ENCODE results near the gene TMEM72. TPM values are rescaled to one million over a fixed set of nuclear protein-coding genes. Genes with fewer than 3 reads are reported as not detected.
A peak's percentile ranks its signal among the peaks of the same experiment; 100 is the strongest.

The TMEM72 gene
- total RNA-seq, 2 donors from 2014 or later: not detected

DNA sequence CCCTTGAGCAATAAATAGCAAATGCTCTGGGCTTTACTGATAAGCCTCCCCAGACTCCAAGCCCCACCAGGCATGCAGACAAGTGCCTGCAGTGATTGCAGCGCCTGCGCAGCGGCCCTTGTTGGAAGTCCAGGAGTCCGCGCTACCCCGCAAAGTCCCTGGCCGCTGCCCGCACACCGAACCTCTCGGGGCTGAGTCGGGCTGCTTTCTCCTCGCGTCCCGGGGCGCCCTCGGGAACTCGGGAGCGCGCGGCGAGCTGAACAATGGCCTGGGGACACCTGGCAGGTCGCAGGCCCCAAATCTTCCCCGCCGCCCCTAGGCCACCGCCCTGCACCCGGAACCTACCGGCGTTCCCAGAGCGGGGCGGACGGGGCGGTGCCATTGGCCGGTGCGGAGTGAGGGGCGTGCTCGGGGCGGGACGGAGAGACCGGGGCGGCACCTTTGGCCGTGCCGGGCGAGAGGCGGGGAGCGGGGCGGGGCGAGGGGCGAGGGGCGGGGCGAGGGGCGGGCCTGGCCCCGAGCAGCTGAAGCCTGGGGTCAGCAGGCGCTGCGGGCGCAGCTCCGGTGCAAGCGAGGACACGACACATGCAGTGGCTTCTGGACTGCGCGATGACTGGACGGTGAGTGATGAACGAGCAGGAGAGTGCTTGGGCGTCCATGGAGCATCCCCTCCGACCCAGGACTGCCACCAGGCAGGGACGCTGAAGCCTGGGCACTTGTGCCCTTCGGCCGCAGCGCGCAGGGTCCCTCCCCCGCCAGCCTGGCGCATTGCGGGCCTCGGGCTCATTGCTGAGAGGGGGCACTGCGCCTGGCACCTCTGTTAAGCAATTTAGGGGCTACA, 48.3 kb downstream of the TMEM72 start, which contains the start of gene RASSF4:
Gene RASSF4 (plus strand): TSS at position 556 of the 841 bp plus-strand sequence. CDS start 10,401 bp downstream, outside the sequence.
- Histone ChIP-seq H3K27me3 (replicated peaks; ENCODE audit: insufficient read depth) (no peaks in the 10 kb centered on the region), H3K4me1 (ENCODE audit: control insufficient read depth in 1 of 2, low read depth in 2 of 2) (peaks cover 23 to 63% of the 10 kb centered on the region in 2 donors), H3K4me3 (peak within 1 kb of the TSS; percentile 79), H3K36me3 (no peaks in the 10 kb centered on the region), H3K27ac (peak within 1 kb of the TSS; percentile 74 to 88), H3K9me3 (no peaks in the 10 kb centered on the region)
- DNase-seq (ENCODE audit: low spot score) (no peak), ATAC-seq (ENCODE audit: insufficient number of reproducible peaks, low FRiP score, low read depth) (peak; percentile 57)
- TF ChIP-seq CTCF (IDR thresholded peaks at IDR 0.05): peak; percentile 12

- H3K27ac ChIP-seq: peak overlapping the region; percentile 39 to 65
- peaks cover 28 to 69% of the 10 kb centered on the region in 2 donors for H3K4me1 ChIP-seq (ENCODE audit: control insufficient read depth in 1 of 2, low read depth in 2 of 2)
- peak overlapping the region; percentile 79 for H3K4me3 ChIP-seq
- H3K36me3 ChIP-seq: no peaks in the 10 kb centered on the region
- no peak for DNase-seq (ENCODE audit: low spot score)
- H3K9me3 ChIP-seq: no peaks in the 10 kb centered on the region
- ATAC-seq (ENCODE audit: insufficient number of reproducible peaks, low FRiP score, low read depth): no peak
- no peak for TF ChIP-seq CTCF (IDR thresholded peaks at IDR 0.05)
- H3K27me3 ChIP-seq (replicated peaks; ENCODE audit: insufficient read depth): no peaks in the 10 kb centered on the region
These were observed 48.9 kb downstream of the TMEM72 start for GRCh38 chr10:44960088-44960460.

DNA sequence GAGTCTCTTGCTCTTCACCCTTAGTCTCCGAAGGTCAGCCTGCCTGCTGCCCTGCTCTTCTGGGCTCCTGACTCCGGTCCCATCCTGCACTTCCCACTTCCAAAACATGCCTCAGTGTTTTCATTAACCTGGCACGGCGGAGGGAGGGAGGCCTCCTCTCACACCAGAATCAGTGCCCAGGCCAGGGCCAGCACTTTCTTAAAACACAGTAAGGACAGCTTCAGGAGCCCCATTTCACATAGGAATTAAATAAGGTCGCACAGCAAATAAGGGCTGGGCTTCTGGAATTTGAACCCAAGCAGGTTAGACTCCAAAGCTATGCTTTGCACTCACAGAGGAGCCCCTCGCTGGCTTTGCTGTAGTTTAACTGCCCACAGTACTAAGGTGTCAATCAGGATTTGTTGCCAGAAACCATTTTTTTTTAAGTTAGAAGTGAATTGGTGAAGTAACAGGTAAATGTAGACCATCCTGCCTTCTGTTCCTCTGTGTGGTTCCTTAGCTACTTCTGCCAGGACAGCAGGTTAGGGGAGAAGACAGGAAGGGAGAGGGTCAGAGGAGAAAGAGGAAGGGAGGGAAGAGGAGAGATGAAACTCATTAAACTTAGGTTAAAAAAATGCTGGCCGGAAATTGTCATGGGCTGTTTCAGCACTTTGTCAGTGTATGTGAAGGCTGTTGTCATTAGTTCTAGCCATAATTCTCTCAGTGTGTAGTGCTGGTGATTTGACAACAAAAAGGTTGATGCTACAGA, 49.5 kb downstream of the TMEM72 start:
- peaks cover 32 to 69% of the 10 kb centered on the region in 2 donors for H3K4me1 ChIP-seq (ENCODE audit: control insufficient read depth in 1 of 2, low read depth in 2 of 2)
- peak overlapping the region; percentile 10 to 65 for H3K27ac ChIP-seq
- TF ChIP-seq CTCF (IDR thresholded peaks at IDR 0.05): no peak
- DNase-seq (ENCODE audit: low spot score) (no peak), ATAC-seq (ENCODE audit: insufficient number of reproducible peaks, low FRiP score, low read depth) (no peak)
- H3K27me3 ChIP-seq (replicated peaks; ENCODE audit: insufficient read depth): no peaks in the 10 kb centered on the region
- H3K36me3 ChIP-seq: no peaks in the 10 kb centered on the region
- H3K4me3 ChIP-seq: peak overlapping the region; percentile 79
- no peaks in the 10 kb centered on the region for H3K9me3 ChIP-seq

DNA sequence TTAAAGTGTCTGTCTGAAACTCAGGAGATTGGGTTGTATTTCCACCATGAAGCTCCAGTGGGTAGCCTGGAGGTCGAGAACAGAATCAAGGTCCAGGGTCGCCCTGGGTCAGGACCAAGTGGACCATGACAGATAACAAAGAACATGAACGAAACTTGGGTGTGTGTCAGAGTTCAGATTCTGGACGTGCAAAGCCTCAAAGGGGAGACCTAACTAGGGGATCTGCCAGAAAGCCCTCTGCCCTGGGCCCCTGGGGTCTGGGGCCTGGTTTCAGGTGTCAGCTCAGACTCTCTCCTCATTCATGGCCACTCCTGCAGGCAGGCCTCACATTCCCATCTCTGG, 50.1 kb downstream of the TMEM72 start:
- no peak overlapping the region for H3K27ac ChIP-seq
- no peak for DNase-seq (ENCODE audit: low spot score)
- no peak for TF ChIP-seq CTCF (IDR thresholded peaks at IDR 0.05)
- H3K4me1 ChIP-seq (ENCODE audit: control insufficient read depth in 1 of 2, low read depth in 2 of 2): peaks cover 36 to 69% of the 10 kb centered on the region in 2 donors
- peak overlapping the region; percentile 79 for H3K4me3 ChIP-seq
- H3K36me3 ChIP-seq: no peaks in the 10 kb centered on the region
- no peak for ATAC-seq (ENCODE audit: insufficient number of reproducible peaks, low FRiP score, low read depth)
- no peaks in the 10 kb centered on the region for H3K27me3 ChIP-seq (replicated peaks; ENCODE audit: insufficient read depth)
- H3K9me3 ChIP-seq: no peaks in the 10 kb centered on the region
